Endodermal cell (in vitro differentiated cells): Measurements from ENCODE around the gene TADA3. TPM values are rescaled to one million over a fixed set of nuclear protein-coding genes. Genes with fewer than 3 reads are reported as not detected.

Experiments used
- DNase-seq: peaks from one replicate; pipeline ENCODE4 v3.0.0-alpha.2; 2017
- H3K27ac ChIP-seq: 2 replicates; pipeline ENCODE4 v1.5.1; 2013; ENCODE audit warnings: mild to moderate bottlenecking, low read depth, low read length, moderate library complexity
- H3K27me3 ChIP-seq: 2 replicates; pipeline ENCODE4 v1.6.1; 2013; ENCODE audit warnings: mild to moderate bottlenecking, low read length, moderate library complexity; ENCODE audit not compliant: insufficient read depth, control insufficient read depth, poor library complexity, severe bottlenecking
- H3K36me3 ChIP-seq: 2 replicates; pipeline ENCODE4 v1.7.0; 2013; ENCODE audit warnings: mild to moderate bottlenecking, low read length, moderate library complexity; ENCODE audit not compliant: control insufficient read depth, insufficient read depth
- H3K4me1 ChIP-seq: one replicate; pipeline ENCODE4 v1.7.0; 2013; ENCODE audit warnings: low read length; ENCODE audit not compliant: control insufficient read depth, insufficient read depth
- H3K4me3 ChIP-seq: 2 replicates; pipeline ENCODE4 v1.5.1; 2013; ENCODE audit warnings: mild to moderate bottlenecking, low read length, moderate library complexity
- H3K9ac ChIP-seq: 2 replicates; pipeline ENCODE4 v1.6.1; 2013; ENCODE audit warnings: mild to moderate bottlenecking, low read length, moderate library complexity; ENCODE audit not compliant: poor library complexity, severe bottlenecking; ENCODE audit errors: extremely low read depth
- H3K9me3 ChIP-seq: 2 replicates; pipeline ENCODE4 v1.6.1; 2013; ENCODE audit warnings: mild to moderate bottlenecking, low read length, moderate library complexity; ENCODE audit not compliant: control insufficient read depth
- H3K27ac Mint-ChIP-seq: 2 replicates; pipeline ENCODE4 v1.8.0; 2020; ENCODE audit warnings: mixed read lengths
- H3K27me3 Mint-ChIP-seq: 2 replicates; pipeline ENCODE4 v1.8.0; 2021; ENCODE audit warnings: mild to moderate bottlenecking, mixed read lengths; ENCODE audit not compliant: insufficient read depth
- H3K36me3 Mint-ChIP-seq: 2 replicates; pipeline ENCODE4 v1.8.0; 2020; ENCODE audit warnings: low read depth, mixed read lengths
- H3K4me1 Mint-ChIP-seq: 2 replicates; pipeline ENCODE4 v1.8.0; 2020; ENCODE audit warnings: mixed read lengths
- H3K4me3 Mint-ChIP-seq: 2 replicates; pipeline ENCODE4 v1.8.0; 2020; ENCODE audit warnings: mild to moderate bottlenecking, moderate library complexity, mixed read lengths
- H3K9me3 Mint-ChIP-seq: 2 replicates; pipeline ENCODE4 v1.8.0; 2020; ENCODE audit warnings: mild to moderate bottlenecking, mixed read lengths
- WGBS, 2 experiments: methylation state at CpG; one replicate each; pipeline versions ENCODE4 v1.1.5 to v1.1.7; 2013; ENCODE audit warnings: missing lambda C conversion rate in 2 of 2, mixed read lengths in 1 of 2; ENCODE audit not compliant: insufficient coverage in 1 of 2, insufficient read length in 1 of 2; 5-methylcytosine and 5-hydroxymethylcytosine counted together
- total RNA-seq, 2 donors: library from RNA; stranded (reverse); fragmentation: NEBNext Ultra II Directional in 1 of 2; extraction: Animal tissue kit (Norgen Biotek cat#: 25700) in 1 of 2; gene quantifications; 2 replicates in 1 of 2; 3 replicates in 1 of 2; pipeline ENCODE4 v1.2.1, GENCODE V29; 2021
- TF ChIP-seq, protein P1 (sequence below): fragments of 200-600 bp; sonication (generic); conservative IDR thresholded peaks from 2 replicates; pipeline ENCODE4 v1.5.0; 2021; ENCODE audit warnings: antibody characterized with exemption, mild to moderate bottlenecking

Gene TADA3
- total RNA-seq, 2 donors from 2014 or later: 52.4 to 62.0 TPM

GRCh38 chr3:9779075-9779593 is 13.1 kb downstream of the TADA3 start:
- Mint-ChIP-seq H3K27ac (no peak overlapping the region), H3K4me3 (no peak overlapping the region), H3K4me1 (peaks cover 4% of the 10 kb centered on the region), H3K9me3 (no peaks in the 10 kb centered on the region), H3K27me3 (no peaks in the 10 kb centered on the region), H3K36me3 (peaks cover 37% of the 10 kb centered on the region)
- no peak overlapping the region for H3K9ac ChIP-seq
- peaks cover 22% of the 10 kb centered on the region for H3K36me3 ChIP-seq
- H3K27me3 ChIP-seq: no peaks in the 10 kb centered on the region
- DNase-seq: no peak
- H3K27ac ChIP-seq: no peak overlapping the region
- no peaks in the 10 kb centered on the region for H3K4me1 ChIP-seq
- H3K4me3 ChIP-seq: no peak overlapping the region
- TF ChIP-seq, protein P1, sequence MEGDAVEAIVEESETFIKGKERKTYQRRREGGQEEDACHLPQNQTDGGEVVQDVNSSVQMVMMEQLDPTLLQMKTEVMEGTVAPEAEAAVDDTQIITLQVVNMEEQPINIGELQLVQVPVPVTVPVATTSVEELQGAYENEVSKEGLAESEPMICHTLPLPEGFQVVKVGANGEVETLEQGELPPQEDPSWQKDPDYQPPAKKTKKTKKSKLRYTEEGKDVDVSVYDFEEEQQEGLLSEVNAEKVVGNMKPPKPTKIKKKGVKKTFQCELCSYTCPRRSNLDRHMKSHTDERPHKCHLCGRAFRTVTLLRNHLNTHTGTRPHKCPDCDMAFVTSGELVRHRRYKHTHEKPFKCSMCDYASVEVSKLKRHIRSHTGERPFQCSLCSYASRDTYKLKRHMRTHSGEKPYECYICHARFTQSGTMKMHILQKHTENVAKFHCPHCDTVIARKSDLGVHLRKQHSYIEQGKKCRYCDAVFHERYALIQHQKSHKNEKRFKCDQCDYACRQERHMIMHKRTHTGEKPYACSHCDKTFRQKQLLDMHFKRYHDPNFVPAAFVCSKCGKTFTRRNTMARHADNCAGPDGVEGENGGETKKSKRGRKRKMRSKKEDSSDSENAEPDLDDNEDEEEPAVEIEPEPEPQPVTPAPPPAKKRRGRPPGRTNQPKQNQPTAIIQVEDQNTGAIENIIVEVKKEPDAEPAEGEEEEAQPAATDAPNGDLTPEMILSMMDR: no peak
- 94% methylated on average over 4 to 5 of the region's 6 CpGs for WGBS, 2 experiments
- H3K9me3 ChIP-seq: no peaks in the 10 kb centered on the region

DNA sequence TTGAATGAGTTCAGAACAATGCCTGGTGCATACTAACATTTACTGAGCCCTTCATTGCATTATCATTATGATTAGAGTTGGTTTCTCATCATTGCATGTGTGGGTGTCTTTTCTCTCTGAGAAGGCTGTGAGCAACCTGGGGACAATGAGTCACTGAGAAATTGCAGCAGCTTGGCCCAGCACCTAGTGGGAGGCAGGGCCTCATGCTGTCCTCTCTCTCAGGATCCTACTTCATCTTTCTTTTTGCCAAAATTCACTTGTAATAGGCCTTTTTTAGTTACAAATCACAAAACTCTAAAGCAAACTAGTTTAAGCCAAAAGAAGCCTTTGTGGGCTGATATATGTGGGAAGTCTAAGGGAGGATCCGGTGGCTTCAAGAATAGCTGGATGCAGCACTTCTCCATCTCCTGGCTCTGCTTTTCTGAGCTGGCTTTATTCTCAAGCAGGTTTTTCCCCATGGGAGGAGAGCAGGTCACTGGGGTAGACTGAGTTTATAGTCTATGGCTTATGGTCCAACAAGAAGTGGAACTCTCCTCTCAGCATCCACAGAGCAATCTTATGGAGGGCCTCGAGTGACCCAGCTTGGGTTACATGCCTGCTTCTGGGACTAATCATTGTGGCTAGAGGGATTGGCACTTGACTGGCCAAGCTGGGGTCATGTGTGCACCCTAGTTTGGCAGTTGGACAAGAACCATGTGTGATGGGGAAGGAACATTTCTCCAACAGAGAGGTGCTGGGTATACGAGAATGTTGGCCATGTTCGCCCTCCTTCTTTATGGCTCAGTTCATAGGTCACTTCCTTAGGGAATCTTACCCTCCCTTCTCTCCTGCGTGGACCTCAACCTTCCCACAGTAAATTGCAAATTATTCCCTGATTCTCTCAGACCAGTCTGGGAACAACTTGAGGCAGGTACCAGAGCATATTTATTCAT is 13.9 kb downstream of the TADA3 start:
- H3K9ac ChIP-seq: no peak overlapping the region
- H3K4me1 Mint-ChIP-seq: peaks cover 4% of the 10 kb centered on the region
- peaks cover 31% of the 10 kb centered on the region for H3K36me3 Mint-ChIP-seq
- WGBS, 2 experiments: 96 to 97% methylated on average over 4 to 5 of the region's 5 CpGs
- H3K9me3 ChIP-seq: no peaks in the 10 kb centered on the region
- H3K27ac ChIP-seq: no peak overlapping the region
- no peak for DNase-seq
- peaks cover 16% of the 10 kb centered on the region for H3K36me3 ChIP-seq
- TF ChIP-seq, protein P1: no peak
- H3K27me3 ChIP-seq: no peaks in the 10 kb centered on the region
- no peak overlapping the region for H3K4me3 ChIP-seq
- H3K4me1 ChIP-seq: no peaks in the 10 kb centered on the region
- no peaks in the 10 kb centered on the region for H3K9me3 Mint-ChIP-seq
- no peak overlapping the region for H3K27ac Mint-ChIP-seq
- H3K27me3 Mint-ChIP-seq: no peaks in the 10 kb centered on the region
- H3K4me3 Mint-ChIP-seq: no peak overlapping the region

- no peak overlapping the region for H3K4me3 Mint-ChIP-seq
- peaks cover 24% of the 10 kb centered on the region for H3K36me3 Mint-ChIP-seq
- Histone ChIP-seq H3K27me3 (no peaks in the 10 kb centered on the region), H3K36me3 (peaks cover 11% of the 10 kb centered on the region), H3K9me3 (no peaks in the 10 kb centered on the region), H3K9ac (no peak overlapping the region), H3K27ac (no peak overlapping the region), H3K4me1 (no peaks in the 10 kb centered on the region), H3K4me3 (no peak overlapping the region)
- TF ChIP-seq, protein P1: no peak
- WGBS, 2 experiments: 100% methylated on average over 1 of the region's 1 CpG; no CpG with 5 or more reads in 1 of the 2 experiments
- H3K27ac Mint-ChIP-seq: no peak overlapping the region
- peaks cover 4% of the 10 kb centered on the region for H3K4me1 Mint-ChIP-seq
- peaks cover 1% of the 10 kb centered on the region for H3K27me3 Mint-ChIP-seq
- DNase-seq: no peak
- no peaks in the 10 kb centered on the region for H3K9me3 Mint-ChIP-seq
Observed at GRCh38 chr3:9777694-9778021, 14.6 kb downstream of the TADA3 start.
